ENCODE results near the gene CNTNAP5. TPM values are rescaled to one million over a fixed set of nuclear protein-coding genes. Genes with fewer than 3 reads are reported as not detected.

CNTNAP5 gene
- total RNA-seq, 1 donor from 2014 or later, result not detected

DNA sequence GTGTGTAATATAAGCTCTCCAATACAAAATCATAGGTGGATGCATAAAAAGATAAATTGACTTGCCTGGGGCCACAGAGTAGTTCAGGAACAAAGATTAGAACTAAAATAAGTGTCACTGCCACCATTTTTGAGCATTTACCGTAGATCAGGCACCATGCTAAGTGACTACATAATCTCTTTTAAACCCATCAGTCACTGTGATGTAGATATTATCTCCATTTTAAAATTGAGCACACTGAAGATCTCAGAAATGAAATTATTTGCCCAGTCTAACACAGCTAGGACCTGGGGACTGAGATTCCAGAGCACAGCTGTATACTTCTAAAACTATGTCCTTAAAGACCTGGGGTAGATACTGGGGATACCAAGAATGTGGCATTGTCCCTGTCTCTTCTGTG lies 737.3 kb downstream of the CNTNAP5 start:
- no peak overlapping the region for H3K27ac Mint-ChIP-seq
- no peaks in the 10 kb centered on the region for H3K9me3 Mint-ChIP-seq
- H3F3A ChIP-seq (ENCODE audit: low read depth), result no peaks in the 10 kb centered on the region
- no peaks in the 10 kb centered on the region for H3K27me3 ChIP-seq
- no peak overlapping the region for H3K4me3 ChIP-seq
- no peak overlapping the region for H3K9ac ChIP-seq
- H2AFZ ChIP-seq (replicated peaks), result no peak overlapping the region
- H3K36me3 Mint-ChIP-seq, result no peaks in the 10 kb centered on the region
- H3K4me1 Mint-ChIP-seq, result peaks cover 5% of the 10 kb centered on the region
- no peak overlapping the region for H3K27ac ChIP-seq
- no peaks in the 10 kb centered on the region for H4K20me1 ChIP-seq (ENCODE audit: low read depth)
- H3K9me3 ChIP-seq (ENCODE audit: low read depth), result no peaks in the 10 kb centered on the region
- TF ChIP-seq EZH2phosphoT487 (IDR thresholded peaks at IDR 0.05) (no peak), EZH2 (IDR thresholded peaks at IDR 0.05) (no peak)
- TF ChIP-seq, protein P1, sequence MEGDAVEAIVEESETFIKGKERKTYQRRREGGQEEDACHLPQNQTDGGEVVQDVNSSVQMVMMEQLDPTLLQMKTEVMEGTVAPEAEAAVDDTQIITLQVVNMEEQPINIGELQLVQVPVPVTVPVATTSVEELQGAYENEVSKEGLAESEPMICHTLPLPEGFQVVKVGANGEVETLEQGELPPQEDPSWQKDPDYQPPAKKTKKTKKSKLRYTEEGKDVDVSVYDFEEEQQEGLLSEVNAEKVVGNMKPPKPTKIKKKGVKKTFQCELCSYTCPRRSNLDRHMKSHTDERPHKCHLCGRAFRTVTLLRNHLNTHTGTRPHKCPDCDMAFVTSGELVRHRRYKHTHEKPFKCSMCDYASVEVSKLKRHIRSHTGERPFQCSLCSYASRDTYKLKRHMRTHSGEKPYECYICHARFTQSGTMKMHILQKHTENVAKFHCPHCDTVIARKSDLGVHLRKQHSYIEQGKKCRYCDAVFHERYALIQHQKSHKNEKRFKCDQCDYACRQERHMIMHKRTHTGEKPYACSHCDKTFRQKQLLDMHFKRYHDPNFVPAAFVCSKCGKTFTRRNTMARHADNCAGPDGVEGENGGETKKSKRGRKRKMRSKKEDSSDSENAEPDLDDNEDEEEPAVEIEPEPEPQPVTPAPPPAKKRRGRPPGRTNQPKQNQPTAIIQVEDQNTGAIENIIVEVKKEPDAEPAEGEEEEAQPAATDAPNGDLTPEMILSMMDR (IDR thresholded peaks at IDR 0.05), result no peak
- no peaks in the 10 kb centered on the region for H3K27me3 Mint-ChIP-seq (ENCODE audit: insufficient read depth, low read depth)
- peaks cover 11% of the 10 kb centered on the region for H3K4me1 ChIP-seq
- no peaks in the 10 kb centered on the region for H3K79me2 ChIP-seq (ENCODE audit: low read depth)
- H3K4me3 Mint-ChIP-seq, result no peak overlapping the region
- no peaks in the 10 kb centered on the region for H3K36me3 ChIP-seq
- DNase-seq (ENCODE audit: low spot score), result no peak
- H3K4me2 ChIP-seq, result no peak overlapping the region

GRCh38 chr2:124763611-124764010 lies 738.5 kb downstream of the CNTNAP5 start:
- Mint-ChIP-seq H3K27me3 (ENCODE audit: insufficient read depth, low read depth) (no peaks in the 10 kb centered on the region), H3K36me3 (no peaks in the 10 kb centered on the region)
- H3K9me3 ChIP-seq (ENCODE audit: low read depth), result no peaks in the 10 kb centered on the region

GRCh38 chr2:124774781-124775180 lies 749.7 kb downstream of the CNTNAP5 start:
- H3F3A ChIP-seq (ENCODE audit: low read depth), result no peaks in the 10 kb centered on the region
- H3K4me1 Mint-ChIP-seq, result no peaks in the 10 kb centered on the region

More at GRCh38 chr2:124763611-124764010, 738.5 kb downstream of the CNTNAP5 start:
- H3K27ac ChIP-seq, result no peak overlapping the region
- DNase-seq (ENCODE audit: low spot score), result peak; percentile 25
- no peak for TF ChIP-seq EZH2phosphoT487 (IDR thresholded peaks at IDR 0.05)
- TF ChIP-seq EZH2 (IDR thresholded peaks at IDR 0.05), result no peak
- TF ChIP-seq, protein P1 (IDR thresholded peaks at IDR 0.05), result no peak
- Mint-ChIP-seq H3K4me3 (no peak overlapping the region), H3K4me1 (peaks cover 5% of the 10 kb centered on the region), H3K9me3 (no peaks in the 10 kb centered on the region), H3K27ac (no peak overlapping the region)
- no peaks in the 10 kb centered on the region for H3F3A ChIP-seq (ENCODE audit: low read depth)
- H3K27me3 ChIP-seq, result no peaks in the 10 kb centered on the region
- peaks cover 11% of the 10 kb centered on the region for H3K4me1 ChIP-seq
- no peaks in the 10 kb centered on the region for H4K20me1 ChIP-seq (ENCODE audit: low read depth)
- H3K9ac ChIP-seq, result no peak overlapping the region
- no peaks in the 10 kb centered on the region for H3K36me3 ChIP-seq
- H2AFZ ChIP-seq (replicated peaks), result peak overlapping the region; percentile 12
- no peak overlapping the region for H3K4me3 ChIP-seq
- H3K4me2 ChIP-seq, result no peak overlapping the region
- no peaks in the 10 kb centered on the region for H3K79me2 ChIP-seq (ENCODE audit: low read depth)

More at GRCh38 chr2:124774781-124775180, 749.7 kb downstream of the CNTNAP5 start:
- no peak for DNase-seq (ENCODE audit: low spot score)
- H3K9ac ChIP-seq, result no peak overlapping the region
- no peak overlapping the region for H3K4me3 ChIP-seq
- H3K27me3 ChIP-seq, result no peaks in the 10 kb centered on the region
- no peaks in the 10 kb centered on the region for H3K9me3 ChIP-seq (ENCODE audit: low read depth)
- no peak overlapping the region for H3K27ac Mint-ChIP-seq
- H3K79me2 ChIP-seq (ENCODE audit: low read depth), result no peaks in the 10 kb centered on the region
- H3K4me1 ChIP-seq, result peaks cover 4% of the 10 kb centered on the region
- no peak overlapping the region for H3K4me3 Mint-ChIP-seq
- no peak overlapping the region for H3K4me2 ChIP-seq
- no peaks in the 10 kb centered on the region for H3K36me3 Mint-ChIP-seq
- no peaks in the 10 kb centered on the region for H3K27me3 Mint-ChIP-seq (ENCODE audit: insufficient read depth, low read depth)
- no peak overlapping the region for H2AFZ ChIP-seq (replicated peaks)
- H4K20me1 ChIP-seq (ENCODE audit: low read depth), result no peaks in the 10 kb centered on the region
- H3K9me3 Mint-ChIP-seq, result no peaks in the 10 kb centered on the region
- TF ChIP-seq, protein P1 (IDR thresholded peaks at IDR 0.05), result no peak
- TF ChIP-seq EZH2 (IDR thresholded peaks at IDR 0.05), result no peak
- TF ChIP-seq EZH2phosphoT487 (IDR thresholded peaks at IDR 0.05), result no peak
- H3K27ac ChIP-seq, result no peak overlapping the region
- H3K36me3 ChIP-seq, result no peaks in the 10 kb centered on the region
